ENCODE measurements around the gene H2BK1.

The H2BK1 gene

GRCh38 chr7:151228024-151228866, 18.0 kb upstream of the H2BK1 start:
- Mint-ChIP-seq H3K4me1 (peaks cover 56% of the 10 kb centered on the region), H3K9me3 (no peaks in the 10 kb centered on the region), H3K36me3 (peaks cover 50% of the 10 kb centered on the region), H3K27ac (peak overlapping the region; percentile 99), H3K4me3 (peak overlapping the region; percentile 100)
- DNase-seq (ENCODE audit: low spot score in 2 of 2) (no peak), ATAC-seq (no peak)

DNA sequence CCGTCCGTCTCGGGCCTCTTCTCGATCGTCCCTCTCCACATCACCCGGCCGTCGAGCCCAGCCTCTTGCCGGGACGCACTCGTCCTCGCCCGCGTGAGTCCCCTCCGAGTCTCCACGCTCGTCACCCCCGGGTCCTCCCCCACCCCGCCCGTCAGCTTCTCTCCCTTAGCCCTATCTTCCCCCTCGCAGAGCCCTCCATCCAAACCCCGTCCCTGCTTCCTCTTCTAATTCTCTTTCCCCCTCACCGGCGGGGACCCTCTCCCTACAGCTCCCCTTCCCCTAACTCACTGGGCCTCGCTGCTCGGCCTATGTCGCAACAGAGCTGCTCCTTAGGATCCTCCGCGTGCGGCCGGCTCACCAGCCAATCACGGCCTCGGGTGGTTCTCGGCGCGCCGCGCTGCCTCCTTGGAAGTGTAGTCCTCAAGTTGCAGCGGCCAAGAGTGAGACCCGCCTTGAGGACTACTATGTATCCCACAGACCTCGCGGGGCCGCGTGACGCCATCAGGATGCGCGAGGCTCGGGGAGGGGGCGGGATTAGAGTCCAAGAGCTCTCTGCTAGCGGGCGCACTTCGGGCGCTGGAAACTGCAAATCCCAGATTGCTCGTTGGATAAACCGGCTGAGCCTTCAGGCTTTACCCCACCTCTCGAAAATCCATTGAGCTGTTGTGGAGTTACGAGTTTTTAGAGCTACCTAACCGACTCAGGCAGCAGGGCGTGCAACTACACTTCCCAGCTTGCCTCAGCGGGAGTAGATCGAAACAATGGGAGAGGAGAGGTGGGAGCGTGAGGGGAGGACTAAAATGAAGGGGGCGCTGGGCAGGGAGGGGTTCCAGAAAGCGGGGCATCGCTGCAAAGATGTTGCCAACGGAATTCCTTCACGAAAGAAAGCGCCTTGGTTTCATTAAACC, 16.8 kb upstream of the H2BK1 start, which contains the start of gene ABCF2:
ABCF2 (minus strand) TSS at position 331 of the 908 bp plus-strand sequence. CDS start 747 bp downstream, outside the sequence.
- H3K27ac Mint-ChIP-seq: peak within 1 kb of the TSS; percentile 99
- no peaks in the 10 kb centered on the region for H3K9me3 Mint-ChIP-seq
- ATAC-seq (peak; percentile 100), DNase-seq (ENCODE audit: low spot score in 2 of 2) (peak; percentile 97 to 98)
- H3K4me3 Mint-ChIP-seq: peak within 1 kb of the TSS; percentile 100
- peaks cover 53% of the 10 kb centered on the region for H3K36me3 Mint-ChIP-seq
- peaks cover 52% of the 10 kb centered on the region for H3K4me1 Mint-ChIP-seq

DNA sequence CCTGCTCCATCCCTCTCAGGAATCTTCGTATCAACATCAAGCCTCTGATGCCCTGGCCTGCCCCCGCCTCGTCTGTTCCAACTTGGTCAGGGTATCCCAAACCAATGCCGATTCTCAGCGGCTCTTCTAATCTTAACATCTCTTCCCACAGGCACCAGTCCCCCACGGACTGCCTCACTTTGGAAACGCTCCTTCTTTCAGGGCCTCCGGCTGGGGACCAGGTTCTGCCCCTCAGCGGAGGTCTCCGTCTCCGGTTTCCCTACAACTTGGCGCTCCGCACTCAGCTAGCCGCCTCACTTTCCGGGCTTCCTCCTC, 16.2 kb upstream of the H2BK1 start:
- H3K4me3 Mint-ChIP-seq: peak overlapping the region; percentile 100
- H3K4me1 Mint-ChIP-seq: peaks cover 46% of the 10 kb centered on the region
- H3K9me3 Mint-ChIP-seq: no peaks in the 10 kb centered on the region
- peak overlapping the region; percentile 99 for H3K27ac Mint-ChIP-seq
- no peak for ATAC-seq
- H3K36me3 Mint-ChIP-seq: peaks cover 56% of the 10 kb centered on the region
- no peak for DNase-seq (ENCODE audit: low spot score in 2 of 2)

DNA sequence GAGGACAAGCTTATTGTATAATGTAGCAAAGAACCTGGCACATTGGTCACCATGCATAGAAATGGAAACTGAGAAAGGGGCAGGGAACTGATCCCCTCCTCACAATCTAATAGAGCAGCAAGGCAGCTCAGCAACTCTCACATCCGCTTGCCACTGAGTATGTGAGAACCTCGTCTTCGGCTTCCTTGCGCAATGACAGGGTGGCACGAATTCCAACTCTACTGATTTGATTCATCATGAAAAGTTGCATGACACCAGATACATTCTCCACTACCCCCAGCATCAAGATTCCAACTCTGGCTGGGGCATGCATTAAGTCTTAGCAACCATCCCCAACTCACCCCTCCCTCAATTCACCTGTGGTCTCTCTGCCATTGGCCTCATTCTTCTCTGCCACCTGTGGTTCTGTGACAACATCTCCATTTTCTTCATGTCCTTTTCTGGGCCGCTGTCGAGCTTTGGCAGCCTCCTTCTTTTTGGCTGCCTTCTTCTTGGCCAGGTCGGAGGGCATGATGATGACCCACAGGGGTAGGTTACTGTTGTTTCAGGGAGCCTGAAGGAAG, 15.7 kb upstream of the H2BK1 start:
- Mint-ChIP-seq H3K4me3 (peak overlapping the region; percentile 100), H3K36me3 (peaks cover 61% of the 10 kb centered on the region), H3K9me3 (no peaks in the 10 kb centered on the region), H3K27ac (peak overlapping the region; percentile 99), H3K4me1 (peaks cover 43% of the 10 kb centered on the region)
- DNase-seq (ENCODE audit: low spot score in 2 of 2) (no peak), ATAC-seq (no peak)

- DNase-seq (ENCODE audit: low spot score in 2 of 2): no peak
- no peak overlapping the region for H3K4me3 Mint-ChIP-seq
- peaks cover 43% of the 10 kb centered on the region for H3K4me1 Mint-ChIP-seq
- no peak for ATAC-seq
- H3K9me3 Mint-ChIP-seq: no peaks in the 10 kb centered on the region
- H3K36me3 Mint-ChIP-seq: peaks cover 84% of the 10 kb centered on the region
- no peak overlapping the region for H3K27ac Mint-ChIP-seq
Observed at GRCh38 chr7:151223728-151224127, 13.4 kb upstream of the H2BK1 start.

DNA sequence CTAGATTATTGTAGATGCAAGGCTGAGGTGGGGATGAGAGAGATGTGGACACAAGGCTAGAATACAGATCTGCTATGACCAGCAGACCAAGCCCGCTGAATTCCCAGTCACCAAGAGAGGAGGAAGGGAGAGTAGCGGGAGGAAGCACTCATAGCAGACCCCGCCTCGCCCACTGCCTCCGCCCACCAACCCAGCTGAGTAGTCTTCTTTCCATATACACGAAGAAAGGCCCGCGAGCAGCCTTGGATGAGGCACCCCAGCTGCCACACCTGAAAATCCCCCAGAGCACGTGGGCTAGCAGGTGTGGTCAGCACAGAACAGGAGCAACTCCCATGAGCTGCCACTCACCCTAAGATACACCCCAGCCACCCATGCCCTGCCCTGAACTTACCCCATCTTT, 7.9 kb upstream of the H2BK1 start:
- no peak overlapping the region for H3K4me3 Mint-ChIP-seq
- peaks cover 7% of the 10 kb centered on the region for H3K4me1 Mint-ChIP-seq
- H3K27ac Mint-ChIP-seq: peak overlapping the region; percentile 2
- DNase-seq (ENCODE audit: low spot score in 2 of 2) (no peak), ATAC-seq (no peak)
- H3K9me3 Mint-ChIP-seq: no peaks in the 10 kb centered on the region
- peaks cover 100% of the 10 kb centered on the region for H3K36me3 Mint-ChIP-seq

GRCh38 chr7:151215396-151215795, 5.1 kb upstream of the H2BK1 start:
- no peak overlapping the region for H3K4me3 Mint-ChIP-seq
- H3K36me3 Mint-ChIP-seq: peaks cover 87% of the 10 kb centered on the region
- no peak for ATAC-seq
- no peak for DNase-seq (ENCODE audit: low spot score in 2 of 2)
- peaks cover 7% of the 10 kb centered on the region for H3K4me1 Mint-ChIP-seq
- no peaks in the 10 kb centered on the region for H3K9me3 Mint-ChIP-seq
- no peak overlapping the region for H3K27ac Mint-ChIP-seq

GRCh38 chr7:151213826-151214225, 3.5 kb upstream of the H2BK1 start:
- DNase-seq (ENCODE audit: low spot score in 2 of 2) (no peak), ATAC-seq (no peak)
- H3K9me3 Mint-ChIP-seq: no peaks in the 10 kb centered on the region
- no peak overlapping the region for H3K4me3 Mint-ChIP-seq
- no peak overlapping the region for H3K27ac Mint-ChIP-seq
- H3K4me1 Mint-ChIP-seq: peaks cover 14% of the 10 kb centered on the region
- peaks cover 71% of the 10 kb centered on the region for H3K36me3 Mint-ChIP-seq

GRCh38 chr7:151212626-151213025, 2.3 kb upstream of the H2BK1 start:
- ATAC-seq (no peak), DNase-seq (ENCODE audit: low spot score in 2 of 2) (no peak)
- Mint-ChIP-seq H3K9me3 (no peaks in the 10 kb centered on the region), H3K4me3 (no peak overlapping the region), H3K4me1 (peaks cover 17% of the 10 kb centered on the region), H3K27ac (no peak overlapping the region), H3K36me3 (peaks cover 59% of the 10 kb centered on the region)

GRCh38 chr7:151211155-151211772, 976 bp upstream of the H2BK1 start:
- ATAC-seq (no peak), DNase-seq (ENCODE audit: low spot score in 2 of 2) (no peak)
- Mint-ChIP-seq H3K4me3 (no peak overlapping the region), H3K27ac (peak overlapping the region; percentile 48), H3K4me1 (peaks cover 30% of the 10 kb centered on the region), H3K9me3 (no peaks in the 10 kb centered on the region), H3K36me3 (peaks cover 45% of the 10 kb centered on the region)

- ATAC-seq (no peak), DNase-seq (ENCODE audit: low spot score in 2 of 2) (no peak)
- Mint-ChIP-seq H3K4me3 (no peak overlapping the region), H3K4me1 (peaks cover 45% of the 10 kb centered on the region), H3K27ac (peak overlapping the region; percentile 33), H3K36me3 (peaks cover 29% of the 10 kb centered on the region), H3K9me3 (no peaks in the 10 kb centered on the region)
Observed at GRCh38 chr7:151209588-151209987, 700 bp downstream of the H2BK1 start.

- Mint-ChIP-seq H3K27ac (no peak overlapping the region), H3K36me3 (peaks cover 16% of the 10 kb centered on the region), H3K4me1 (peaks cover 48% of the 10 kb centered on the region), H3K4me3 (no peak overlapping the region), H3K9me3 (no peaks in the 10 kb centered on the region)
- DNase-seq (ENCODE audit: low spot score in 2 of 2) (no peak), ATAC-seq (no peak)
Observed at GRCh38 chr7:151208253-151208862, 1.9 kb downstream of the H2BK1 start.

- no peaks in the 10 kb centered on the region for H3K9me3 Mint-ChIP-seq
- H3K27ac Mint-ChIP-seq: peak overlapping the region; percentile 55
- H3K4me3 Mint-ChIP-seq: no peak overlapping the region
- DNase-seq (ENCODE audit: low spot score in 2 of 2) (no peak), ATAC-seq (no peak)
- peaks cover 48% of the 10 kb centered on the region for H3K4me1 Mint-ChIP-seq
- peaks cover 11% of the 10 kb centered on the region for H3K36me3 Mint-ChIP-seq
Observed at GRCh38 chr7:151207804-151208203, 2.5 kb downstream of the H2BK1 start.

DNA sequence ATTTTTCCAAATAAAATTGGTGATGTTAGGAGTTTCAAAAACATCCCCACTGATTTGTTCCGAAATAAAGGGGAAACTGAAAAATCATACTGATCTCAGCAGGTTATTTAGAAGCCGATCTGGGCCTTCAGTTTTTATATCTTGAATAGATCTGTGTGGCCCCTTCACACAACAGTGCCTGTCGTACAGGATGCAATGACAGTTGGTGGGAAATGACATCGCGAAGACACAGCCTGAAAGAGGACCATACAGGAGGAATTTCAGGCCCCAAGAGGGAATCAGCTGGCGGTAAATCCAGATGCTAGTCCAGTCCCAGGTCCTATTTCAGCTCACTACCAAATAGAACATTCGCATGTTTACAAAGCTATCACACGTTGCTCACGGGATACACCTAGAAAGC, 3.0 kb downstream of the H2BK1 start:
- peaks cover 6% of the 10 kb centered on the region for H3K36me3 Mint-ChIP-seq
- ATAC-seq (peak; percentile 58), DNase-seq (ENCODE audit: low spot score in 2 of 2) (no peak)
- peak overlapping the region; percentile 55 for H3K27ac Mint-ChIP-seq
- H3K4me1 Mint-ChIP-seq: peaks cover 48% of the 10 kb centered on the region
- H3K4me3 Mint-ChIP-seq: no peak overlapping the region
- H3K9me3 Mint-ChIP-seq: no peaks in the 10 kb centered on the region

GRCh38 chr7:151206914-151207313, 3.4 kb downstream of the H2BK1 start:
- Mint-ChIP-seq H3K36me3 (peaks cover 2% of the 10 kb centered on the region), H3K9me3 (no peaks in the 10 kb centered on the region), H3K4me3 (no peak overlapping the region), H3K27ac (peak overlapping the region; percentile 55), H3K4me1 (peaks cover 48% of the 10 kb centered on the region)
- ATAC-seq (peak; percentile 56), DNase-seq (ENCODE audit: low spot score in 2 of 2) (no peak)
